Kidney epithelial cell (primary cell): Measurements from ENCODE around the gene CMTR1. TPM values are rescaled to one million over a fixed set of nuclear protein-coding genes. Genes with fewer than 3 reads are reported as not detected.
A peak's percentile ranks its signal among the peaks of the same experiment; 100 is the strongest.

ENCODE experiments used
- DNase-seq: peaks from one replicate; pipeline ENCODE4 v3.0.0-alpha.2; 2010; ENCODE audit warnings: low read depth
- H3K27me3 ChIP-seq: 2 replicates; pipeline ENCODE4 v1.6.0; 2011; ENCODE audit warnings: low read length; ENCODE audit not compliant: control insufficient read depth, insufficient read depth
- H3K36me3 ChIP-seq: 2 replicates; pipeline ENCODE4 v1.5.1; 2011; ENCODE audit warnings: low read length; ENCODE audit not compliant: control insufficient read depth, insufficient read depth
- H3K4me3 ChIP-seq: 2 replicates; pipeline ENCODE4 v1.5.1; 2011; ENCODE audit warnings: low read depth, mild to moderate bottlenecking, control low read depth, low read length
- CTCF ChIP-seq: IDR thresholded peaks from 2 replicates; pipeline ENCODE4 v1.5.1; 2011; ENCODE audit warnings: mild to moderate bottlenecking, moderate library complexity, low read length, control low read depth, inconsistent platforms; ENCODE audit not compliant: insufficient read depth, poor library complexity, severe bottlenecking
- total RNA-seq: library from RNA; depleted of rRNA; stranded (reverse); fragments of >200 nt; gene quantifications from 2 replicates; pipeline ENCODE4 v1.2.3, GENCODE V29; 2015

The CMTR1 gene
- total RNA-seq, 1 donor from 2014 or later: 22.9 TPM

- TF ChIP-seq CTCF: peak; percentile 18
- no peak for DNase-seq
- H3K4me3 ChIP-seq: no peak overlapping the region
- no peaks in the 10 kb centered on the region for H3K36me3 ChIP-seq
- no peaks in the 10 kb centered on the region for H3K27me3 ChIP-seq
Measured at GRCh38 chr6:37485291-37485702, 52.3 kb downstream of the CMTR1 start.

GRCh38 chr6:37486121-37486839 is 53.3 kb downstream of the CMTR1 start:
- H3K27me3 ChIP-seq: no peaks in the 10 kb centered on the region
- no peak for DNase-seq
- H3K4me3 ChIP-seq: no peak overlapping the region
- TF ChIP-seq CTCF: no peak
- no peaks in the 10 kb centered on the region for H3K36me3 ChIP-seq

GRCh38 chr6:37487591-37488380 is 54.8 kb downstream of the CMTR1 start:
- Histone ChIP-seq H3K27me3 (no peaks in the 10 kb centered on the region), H3K4me3 (no peak overlapping the region), H3K36me3 (no peaks in the 10 kb centered on the region)
- no peak for TF ChIP-seq CTCF
- no peak for DNase-seq

GRCh38 chr6:37488476-37488875 is 55.5 kb downstream of the CMTR1 start:
- DNase-seq: no peak
- Histone ChIP-seq H3K36me3 (no peaks in the 10 kb centered on the region), H3K4me3 (no peak overlapping the region), H3K27me3 (no peaks in the 10 kb centered on the region)
- TF ChIP-seq CTCF: no peak

- TF ChIP-seq CTCF: peak; percentile 28
- no peak overlapping the region for H3K4me3 ChIP-seq
- no peak for DNase-seq
Measured at GRCh38 chr6:37489697-37490336, 56.8 kb downstream of the CMTR1 start.

More at GRCh38 chr6:37489697-37490336, 56.8 kb downstream of the CMTR1 start:
- Histone ChIP-seq H3K27me3 (no peaks in the 10 kb centered on the region), H3K36me3 (no peaks in the 10 kb centered on the region)
